Measurements from ENCODE around the gene SMYD3. TPM values are rescaled to one million over a fixed set of nuclear protein-coding genes. Genes with fewer than 3 reads are reported as not detected.

Gene SMYD3
- total and polyA plus RNA-seq, 10 of the 15 experiments (the other 5 are each of a cell fraction or from before 2014, with no cell fraction given) = 18.3 to 54.0 (median 24.8) TPM

DNA sequence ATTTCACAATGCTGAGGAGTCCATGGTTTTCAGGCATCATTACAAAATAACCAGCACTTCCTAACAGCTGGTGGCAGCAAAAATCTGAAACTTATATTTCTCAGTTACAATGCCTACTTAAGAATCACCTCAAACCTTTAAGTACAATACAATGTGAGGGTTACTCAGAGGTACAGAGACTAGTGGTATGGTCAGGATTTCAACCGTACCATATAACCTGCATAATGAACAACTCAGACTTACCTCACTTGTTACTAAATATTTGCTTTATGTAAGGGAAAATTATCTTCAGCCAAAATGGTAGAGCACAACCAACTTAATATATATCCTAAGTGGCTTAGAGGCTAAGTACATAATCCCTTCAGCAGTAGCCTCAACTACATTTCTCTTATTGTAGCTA, 344.5 kb downstream of the SMYD3 start:
- CTCF ChIA-PET = no interaction called here
- no peak for TF ChIP-seq POU2F2 (IDR thresholded peaks at IDR 0.05; ENCODE audit: borderline replicate concordance, low read depth, low read length)
- TF ChIP-seq, protein P1, sequence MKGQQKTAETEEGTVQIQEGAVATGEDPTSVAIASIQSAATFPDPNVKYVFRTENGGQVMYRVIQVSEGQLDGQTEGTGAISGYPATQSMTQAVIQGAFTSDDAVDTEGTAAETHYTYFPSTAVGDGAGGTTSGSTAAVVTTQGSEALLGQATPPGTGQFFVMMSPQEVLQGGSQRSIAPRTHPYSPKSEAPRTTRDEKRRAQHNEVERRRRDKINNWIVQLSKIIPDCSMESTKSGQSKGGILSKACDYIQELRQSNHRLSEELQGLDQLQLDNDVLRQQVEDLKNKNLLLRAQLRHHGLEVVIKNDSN (IDR thresholded peaks at IDR 0.05; ENCODE audit: borderline replicate concordance, extremely low read length, insufficient read depth, low read depth, low read length) = no peak
- no peak for TF ChIP-seq BHLHE40 (IDR thresholded peaks at IDR 0.05; ENCODE audit: borderline replicate concordance in 1 of 2, low read depth in 2 of 2, low read length in 1 of 2)
- TF ChIP-seq, protein P2, sequence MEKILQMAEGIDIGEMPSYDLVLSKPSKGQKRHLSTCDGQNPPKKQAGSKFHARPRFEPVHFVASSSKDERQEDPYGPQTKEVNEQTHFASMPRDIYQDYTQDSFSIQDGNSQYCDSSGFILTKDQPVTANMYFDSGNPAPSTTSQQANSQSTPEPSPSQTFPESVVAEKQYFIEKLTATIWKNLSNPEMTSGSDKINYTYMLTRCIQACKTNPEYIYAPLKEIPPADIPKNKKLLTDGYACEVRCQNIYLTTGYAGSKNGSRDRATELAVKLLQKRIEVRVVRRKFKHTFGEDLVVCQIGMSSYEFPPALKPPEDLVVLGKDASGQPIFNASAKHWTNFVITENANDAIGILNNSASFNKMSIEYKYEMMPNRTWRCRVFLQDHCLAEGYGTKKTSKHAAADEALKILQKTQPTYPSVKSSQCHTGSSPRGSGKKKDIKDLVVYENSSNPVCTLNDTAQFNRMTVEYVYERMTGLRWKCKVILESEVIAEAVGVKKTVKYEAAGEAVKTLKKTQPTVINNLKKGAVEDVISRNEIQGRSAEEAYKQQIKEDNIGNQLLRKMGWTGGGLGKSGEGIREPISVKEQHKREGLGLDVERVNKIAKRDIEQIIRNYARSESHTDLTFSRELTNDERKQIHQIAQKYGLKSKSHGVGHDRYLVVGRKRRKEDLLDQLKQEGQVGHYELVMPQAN (conservative IDR thresholded peaks at IDR 0.05) = no peak
- TF ChIP-seq, protein P3, sequence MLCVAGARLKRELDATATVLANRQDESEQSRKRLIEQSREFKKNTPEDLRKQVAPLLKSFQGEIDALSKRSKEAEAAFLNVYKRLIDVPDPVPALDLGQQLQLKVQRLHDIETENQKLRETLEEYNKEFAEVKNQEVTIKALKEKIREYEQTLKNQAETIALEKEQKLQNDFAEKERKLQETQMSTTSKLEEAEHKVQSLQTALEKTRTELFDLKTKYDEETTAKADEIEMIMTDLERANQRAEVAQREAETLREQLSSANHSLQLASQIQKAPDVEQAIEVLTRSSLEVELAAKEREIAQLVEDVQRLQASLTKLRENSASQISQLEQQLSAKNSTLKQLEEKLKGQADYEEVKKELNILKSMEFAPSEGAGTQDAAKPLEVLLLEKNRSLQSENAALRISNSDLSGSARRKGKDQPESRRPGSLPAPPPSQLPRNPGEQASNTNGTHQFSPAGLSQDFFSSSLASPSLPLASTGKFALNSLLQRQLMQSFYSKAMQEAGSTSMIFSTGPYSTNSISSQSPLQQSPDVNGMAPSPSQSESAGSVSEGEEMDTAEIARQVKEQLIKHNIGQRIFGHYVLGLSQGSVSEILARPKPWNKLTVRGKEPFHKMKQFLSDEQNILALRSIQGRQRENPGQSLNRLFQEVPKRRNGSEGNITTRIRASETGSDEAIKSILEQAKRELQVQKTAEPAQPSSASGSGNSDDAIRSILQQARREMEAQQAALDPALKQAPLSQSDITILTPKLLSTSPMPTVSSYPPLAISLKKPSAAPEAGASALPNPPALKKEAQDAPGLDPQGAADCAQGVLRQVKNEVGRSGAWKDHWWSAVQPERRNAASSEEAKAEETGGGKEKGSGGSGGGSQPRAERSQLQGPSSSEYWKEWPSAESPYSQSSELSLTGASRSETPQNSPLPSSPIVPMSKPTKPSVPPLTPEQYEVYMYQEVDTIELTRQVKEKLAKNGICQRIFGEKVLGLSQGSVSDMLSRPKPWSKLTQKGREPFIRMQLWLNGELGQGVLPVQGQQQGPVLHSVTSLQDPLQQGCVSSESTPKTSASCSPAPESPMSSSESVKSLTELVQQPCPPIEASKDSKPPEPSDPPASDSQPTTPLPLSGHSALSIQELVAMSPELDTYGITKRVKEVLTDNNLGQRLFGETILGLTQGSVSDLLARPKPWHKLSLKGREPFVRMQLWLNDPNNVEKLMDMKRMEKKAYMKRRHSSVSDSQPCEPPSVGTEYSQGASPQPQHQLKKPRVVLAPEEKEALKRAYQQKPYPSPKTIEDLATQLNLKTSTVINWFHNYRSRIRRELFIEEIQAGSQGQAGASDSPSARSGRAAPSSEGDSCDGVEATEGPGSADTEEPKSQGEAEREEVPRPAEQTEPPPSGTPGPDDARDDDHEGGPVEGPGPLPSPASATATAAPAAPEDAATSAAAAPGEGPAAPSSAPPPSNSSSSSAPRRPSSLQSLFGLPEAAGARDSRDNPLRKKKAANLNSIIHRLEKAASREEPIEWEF (IDR thresholded peaks at IDR 0.05; ENCODE audit: insufficient replicate concordance, low read depth, low read length) = no peak
- TF ChIP-seq, protein P4, sequence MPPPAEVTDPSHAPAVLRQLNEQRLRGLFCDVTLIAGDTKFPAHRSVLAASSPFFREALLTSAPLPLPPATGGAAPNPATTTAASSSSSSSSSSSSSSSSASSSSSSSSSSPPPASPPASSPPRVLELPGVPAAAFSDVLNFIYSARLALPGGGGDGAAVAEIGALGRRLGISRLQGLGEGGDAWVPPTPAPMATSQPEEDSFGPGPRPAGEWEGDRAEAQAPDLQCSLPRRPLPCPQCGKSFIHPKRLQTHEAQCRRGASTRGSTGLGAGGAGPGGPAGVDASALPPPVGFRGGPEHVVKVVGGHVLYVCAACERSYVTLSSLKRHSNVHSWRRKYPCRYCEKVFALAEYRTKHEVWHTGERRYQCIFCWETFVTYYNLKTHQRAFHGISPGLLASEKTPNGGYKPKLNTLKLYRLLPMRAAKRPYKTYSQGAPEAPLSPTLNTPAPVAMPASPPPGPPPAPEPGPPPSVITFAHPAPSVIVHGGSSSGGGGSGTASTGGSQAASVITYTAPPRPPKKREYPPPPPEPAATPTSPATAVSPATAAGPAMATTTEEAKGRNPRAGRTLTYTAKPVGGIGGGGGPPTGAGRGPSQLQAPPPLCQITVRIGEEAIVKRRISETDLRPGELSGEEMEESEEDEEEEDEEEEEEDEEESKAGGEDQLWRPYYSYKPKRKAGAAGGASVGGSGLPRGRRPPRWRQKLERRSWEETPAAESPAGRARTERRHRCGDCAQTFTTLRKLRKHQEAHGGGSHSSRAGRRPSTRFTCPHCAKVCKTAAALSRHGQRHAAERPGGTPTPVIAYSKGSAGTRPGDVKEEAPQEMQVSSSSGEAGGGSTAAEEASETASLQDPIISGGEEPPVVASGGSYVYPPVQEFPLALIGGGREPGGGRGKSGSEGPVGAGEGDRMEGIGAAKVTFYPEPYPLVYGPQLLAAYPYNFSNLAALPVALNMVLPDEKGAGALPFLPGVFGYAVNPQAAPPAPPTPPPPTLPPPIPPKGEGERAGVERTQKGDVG (CRISPR knock-in tag; IDR thresholded peaks at IDR 0.05) = no peak
- TF ChIP-seq ESRRA (IDR thresholded peaks at IDR 0.05; ENCODE audit: low read length) = no peak
- no peak for TF ChIP-seq RB1 (IDR thresholded peaks at IDR 0.05; ENCODE audit: borderline replicate concordance)
- no peak for TF ChIP-seq SPI1 (IDR thresholded peaks at IDR 0.05; ENCODE audit: borderline replicate concordance, insufficient read depth, low read depth, low read length)
- TF ChIP-seq WRNIP1 (IDR thresholded peaks at IDR 0.05; ENCODE audit: borderline replicate concordance, low read depth, low read length) = no peak
- TF ChIP-seq SRF (IDR thresholded peaks at IDR 0.05; ENCODE audit: low read depth in 2 of 2, low read length in 2 of 2) = no peak
- TF ChIP-seq NBN (IDR thresholded peaks at IDR 0.05) = no peak
- TF ChIP-seq BACH1 (IDR thresholded peaks at IDR 0.05; ENCODE audit: borderline replicate concordance) = no peak

More for the DNA sequence above, 344.5 kb downstream of the SMYD3 start:
- no peaks in the 10 kb centered on the region for H3K4me1 ChIP-seq (ENCODE audit: control insufficient read depth, insufficient read depth, low read length)
- no TSS peak for BruUV-seq (replicated peaks)
- DNase-seq (ENCODE audit: low read depth, low spot score) = no peak
- no peaks in the 10 kb centered on the region for H3K36me3 ChIP-seq (ENCODE audit: control insufficient read depth in 2 of 2, insufficient read depth in 2 of 2, low read length in 1 of 2)
- no peak overlapping the region for H3K4me2 ChIP-seq (ENCODE audit: control insufficient read depth, insufficient read depth)
- H3K9me3 ChIP-seq (replicated peaks; ENCODE audit: control insufficient read depth, insufficient read depth, low read length) = no peaks in the 10 kb centered on the region
- H4K20me1 ChIP-seq (ENCODE audit: control insufficient read depth, insufficient read depth) = no peaks in the 10 kb centered on the region
- POLR2A ChIA-PET = interaction anchor here (1.0 kb wide), 1 partner anchor 17 kb away, joined by 3 read pairs; no protein-coding TSS in a partner anchor
- in situ Hi-C loops (cut with MboI) (no loop called here), intact Hi-C loops (cut with micrococcal nuclease; ENCODE audit: unreplicated experiment) (no loop called here)
- FAIRE-seq = no peak
- H3K79me2 ChIP-seq (ENCODE audit: control insufficient read depth, insufficient read depth, low read length) = no peaks in the 10 kb centered on the region
- SMC1A ChIA-PET (ENCODE audit: uncharacterized antibody, unreplicated experiment) = interaction anchor here (1.8 kb wide), 1 partner anchor 52 kb away, joined by 5 read pairs; no protein-coding TSS in a partner anchor
- H3K27me3 ChIP-seq (replicated peaks in 1 of 2; ENCODE audit: control insufficient read depth in 2 of 2, insufficient read depth in 2 of 2, low read length in 1 of 2) = no peaks in the 10 kb centered on the region
- H3K9ac ChIP-seq (ENCODE audit: control insufficient read depth, insufficient read depth, low read length) = no peak overlapping the region
- H3K4me3 ChIP-seq = no peak overlapping the region
- H2AFZ ChIP-seq (ENCODE audit: control insufficient read depth, low read depth, low read length) = no peak overlapping the region
- 95% methylated on average over 1 of the region's 1 CpG for WGBS (ENCODE audit: insufficient coverage, insufficient replicate concordance, low lambda C conversion rate, missing lambda C conversion rate)
- no peak for ATAC-seq
- RAD21 ChIA-PET (ENCODE audit: unreplicated experiment) = no interaction called here
- H3K27ac ChIP-seq (ENCODE audit: control insufficient read depth, insufficient read depth) = no peak overlapping the region
